ENCODE data around the gene NECTIN2.
"Not testable (repeated sequence)": the region's sequence is repeated elsewhere in the genome, so short reads cannot be mapped to it uniquely, and the experiment has no call there.

NECTIN2 gene

GRCh38 chr19:44912854-44913253 is 66.8 kb downstream of the NECTIN2 start:
- CTCF ChIA-PET = no interaction called here
- POLR2A ChIA-PET (ENCODE audit: low non-redundant PET) = no interaction called here
- DNase-seq (ENCODE audit: low spot score) = no peak
- peak overlapping the region; percentile 86 for H3K27ac ChIP-seq
- no peak for TF ChIP-seq CTCF (conservative IDR thresholded peaks at IDR 0.05; ENCODE audit: low read depth)

- peak overlapping the region; percentile 86 for H3K27ac ChIP-seq
- CTCF ChIA-PET; DNase-seq (ENCODE audit: low spot score); POLR2A ChIA-PET (ENCODE audit: low non-redundant PET): not testable (repeated sequence)
Measured at GRCh38 chr19:44913512-44914432, 67.7 kb downstream of the NECTIN2 start.

GRCh38 chr19:44914433-44915206 is 68.5 kb downstream of the NECTIN2 start, which contains the start of gene APOC1:
Gene APOC1 (plus strand): TSS chr19:44914608. CDS start chr19:44914892, 284 bp downstream.
- peak within 1 kb of the TSS; percentile 86 for H3K27ac ChIP-seq
- CTCF ChIA-PET = interaction anchor here (0.6 kb wide), 1 partner anchor 1155 kb away, joined by 3 read pairs; no protein-coding TSS in a partner anchor
- POLR2A ChIA-PET (ENCODE audit: low non-redundant PET) = not testable (repeated sequence)
- DNase-seq (ENCODE audit: low spot score) = peak; percentile 92

GRCh38 chr19:44924243-44924725 is 78.2 kb downstream of the NECTIN2 start:
- ChIA-PET CTCF (interaction anchor here (1.3 kb wide), 1 partner anchor 21 kb away, joined by 10 read pairs; no protein-coding TSS in a partner anchor), POLR2A (ENCODE audit: low non-redundant PET) (no interaction called here)
- no peak for DNase-seq (ENCODE audit: low spot score)
- H3K27ac ChIP-seq = no peak overlapping the region
- no peak for TF ChIP-seq CTCF (conservative IDR thresholded peaks at IDR 0.05; ENCODE audit: low read depth)

GRCh38 chr19:44925114-44925891 is 79.2 kb downstream of the NECTIN2 start:
- ChIA-PET CTCF (no interaction called here), POLR2A (ENCODE audit: low non-redundant PET) (no interaction called here)
- no peak overlapping the region for H3K27ac ChIP-seq
- no peak for DNase-seq (ENCODE audit: low spot score)
- no peak for TF ChIP-seq CTCF (conservative IDR thresholded peaks at IDR 0.05; ENCODE audit: low read depth)

- POLR2A ChIA-PET (ENCODE audit: low non-redundant PET); CTCF ChIA-PET; DNase-seq (ENCODE audit: low spot score); H3K27ac ChIP-seq: not testable (repeated sequence)
Measured at GRCh38 chr19:44926245-44927077, 80.4 kb downstream of the NECTIN2 start.

GRCh38 chr19:44927746-44928145 is 81.6 kb downstream of the NECTIN2 start:
- no peak for TF ChIP-seq CTCF (conservative IDR thresholded peaks at IDR 0.05; ENCODE audit: low read depth)
- ChIA-PET CTCF (interaction anchor here (0.6 kb wide), 1 partner anchor 19 kb away, joined by 4 read pairs; no protein-coding TSS in a partner anchor), POLR2A (ENCODE audit: low non-redundant PET) (interaction anchor here (0.8 kb wide), 1 partner anchor 408 kb away, joined by 6 read pairs; no protein-coding TSS in a partner anchor)
- H3K27ac ChIP-seq = no peak overlapping the region
- no peak for DNase-seq (ENCODE audit: low spot score)

All from RWPE1 (cell line).